Type B pancreatic cell (in vitro differentiated cells): ENCODE results near the gene NAXD. TPM values are rescaled to one million over a fixed set of nuclear protein-coding genes. Genes with fewer than 3 reads are reported as not detected.

Experiments used
- DNase-seq: peaks from one replicate; pipeline ENCODE4 v3.0.0; 2021; ENCODE audit warnings: mixed read lengths; ENCODE audit not compliant: unreplicated experiment; ENCODE audit errors: extremely low spot score
- H3K27ac Mint-ChIP-seq: 2 replicates; pipeline ENCODE4 v1.8.0; 2021; ENCODE audit warnings: mild to moderate bottlenecking, mixed read lengths
- H3K27me3 Mint-ChIP-seq: 2 replicates; pipeline ENCODE4 v1.8.0; 2021; ENCODE audit warnings: mixed read lengths
- H3K36me3 Mint-ChIP-seq: 2 replicates; pipeline ENCODE4 v1.8.0; 2021; ENCODE audit warnings: mixed read lengths
- H3K4me1 Mint-ChIP-seq: one replicate; pipeline ENCODE4 v1.8.0; 2021; ENCODE audit warnings: mixed read lengths; ENCODE audit not compliant: unreplicated experiment
- H3K4me3 Mint-ChIP-seq: 2 replicates; pipeline ENCODE4 v1.8.0; 2021; ENCODE audit warnings: mild to moderate bottlenecking, mixed read lengths
- H3K9me3 Mint-ChIP-seq: 2 replicates; pipeline ENCODE4 v1.8.0; 2021; ENCODE audit warnings: mixed read lengths
- total RNA-seq: library from RNA; stranded (reverse); gene quantifications from 2 replicates; pipeline ENCODE4 v1.2.1, GENCODE V29; 2021; ENCODE audit warnings: low replicate concordance
- TF ChIP-seq, protein P1 (sequence below): fragments of 200-600 bp; sonication (generic); conservative IDR thresholded peaks from 2 replicates; pipeline ENCODE4 v1.5.0; 2021; ENCODE audit warnings: antibody characterized with exemption, mild to moderate bottlenecking

Gene NAXD
- total RNA-seq, 1 donor from 2014 or later = 39.5 TPM

DNA sequence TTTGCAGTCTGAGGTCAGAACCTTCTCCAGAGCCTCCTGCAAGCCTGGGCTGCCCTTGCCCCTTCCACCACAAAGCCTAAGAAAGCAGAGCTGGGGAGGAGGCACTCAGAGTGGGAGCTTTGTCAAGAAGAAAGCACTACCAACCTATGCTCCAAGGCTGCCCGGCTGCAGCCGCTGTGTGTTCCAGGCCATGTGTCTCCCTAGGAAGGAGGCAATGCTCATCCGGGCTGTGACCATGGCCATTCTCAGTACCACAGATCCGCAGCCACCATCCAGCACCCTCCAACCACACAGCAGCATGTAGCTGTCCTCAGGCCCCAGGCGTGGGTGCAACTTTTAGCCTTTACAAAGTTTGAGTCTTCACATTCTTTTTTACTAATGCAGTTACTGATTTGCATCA, 68.6 kb downstream of the NAXD start:
- TF ChIP-seq, protein P1, sequence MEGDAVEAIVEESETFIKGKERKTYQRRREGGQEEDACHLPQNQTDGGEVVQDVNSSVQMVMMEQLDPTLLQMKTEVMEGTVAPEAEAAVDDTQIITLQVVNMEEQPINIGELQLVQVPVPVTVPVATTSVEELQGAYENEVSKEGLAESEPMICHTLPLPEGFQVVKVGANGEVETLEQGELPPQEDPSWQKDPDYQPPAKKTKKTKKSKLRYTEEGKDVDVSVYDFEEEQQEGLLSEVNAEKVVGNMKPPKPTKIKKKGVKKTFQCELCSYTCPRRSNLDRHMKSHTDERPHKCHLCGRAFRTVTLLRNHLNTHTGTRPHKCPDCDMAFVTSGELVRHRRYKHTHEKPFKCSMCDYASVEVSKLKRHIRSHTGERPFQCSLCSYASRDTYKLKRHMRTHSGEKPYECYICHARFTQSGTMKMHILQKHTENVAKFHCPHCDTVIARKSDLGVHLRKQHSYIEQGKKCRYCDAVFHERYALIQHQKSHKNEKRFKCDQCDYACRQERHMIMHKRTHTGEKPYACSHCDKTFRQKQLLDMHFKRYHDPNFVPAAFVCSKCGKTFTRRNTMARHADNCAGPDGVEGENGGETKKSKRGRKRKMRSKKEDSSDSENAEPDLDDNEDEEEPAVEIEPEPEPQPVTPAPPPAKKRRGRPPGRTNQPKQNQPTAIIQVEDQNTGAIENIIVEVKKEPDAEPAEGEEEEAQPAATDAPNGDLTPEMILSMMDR = no peak
- H3K4me3 Mint-ChIP-seq = no peak overlapping the region
- H3K27ac Mint-ChIP-seq = no peak overlapping the region
- no peaks in the 10 kb centered on the region for H3K9me3 Mint-ChIP-seq
- no peaks in the 10 kb centered on the region for H3K27me3 Mint-ChIP-seq
- H3K4me1 Mint-ChIP-seq = peaks cover 7% of the 10 kb centered on the region
- peaks cover 16% of the 10 kb centered on the region for H3K36me3 Mint-ChIP-seq
- no peak for DNase-seq

DNA sequence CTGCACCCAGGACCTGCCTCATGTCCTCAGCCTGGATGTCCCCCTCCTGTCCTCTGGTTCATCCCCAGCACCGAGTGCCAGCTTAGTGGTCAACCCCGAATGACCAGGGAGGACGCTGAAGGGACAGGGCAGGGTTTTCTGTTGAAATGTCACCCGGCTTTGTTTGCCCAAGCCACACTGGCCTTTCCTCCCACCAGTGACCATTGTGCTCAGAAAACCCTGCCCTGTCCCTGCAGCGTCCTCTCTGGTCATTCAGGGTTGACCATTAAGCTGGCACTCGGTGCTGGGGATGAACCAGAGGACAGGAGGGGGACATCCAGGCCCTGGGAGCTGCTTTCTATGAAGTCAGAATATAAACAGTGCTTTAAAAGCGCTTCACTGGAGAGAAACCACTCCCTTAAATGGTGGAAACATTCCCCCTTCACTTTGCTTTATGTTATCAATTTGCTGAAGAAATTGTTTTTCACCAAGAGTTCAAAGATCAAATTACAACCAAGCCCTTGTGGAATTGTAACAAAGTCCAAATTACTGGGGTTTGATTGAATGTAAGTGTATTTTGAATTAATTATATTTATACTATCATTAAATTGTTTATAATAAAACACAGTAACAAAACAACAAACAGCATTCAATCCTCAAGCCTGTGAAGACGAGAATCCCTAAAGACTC, 69.2 kb downstream of the NAXD start:
- TF ChIP-seq, protein P1 = no peak
- Mint-ChIP-seq H3K27me3 (no peaks in the 10 kb centered on the region), H3K4me1 (peaks cover 7% of the 10 kb centered on the region), H3K9me3 (no peaks in the 10 kb centered on the region), H3K36me3 (peaks cover 15% of the 10 kb centered on the region), H3K4me3 (no peak overlapping the region), H3K27ac (no peak overlapping the region)
- DNase-seq = no peak

DNA sequence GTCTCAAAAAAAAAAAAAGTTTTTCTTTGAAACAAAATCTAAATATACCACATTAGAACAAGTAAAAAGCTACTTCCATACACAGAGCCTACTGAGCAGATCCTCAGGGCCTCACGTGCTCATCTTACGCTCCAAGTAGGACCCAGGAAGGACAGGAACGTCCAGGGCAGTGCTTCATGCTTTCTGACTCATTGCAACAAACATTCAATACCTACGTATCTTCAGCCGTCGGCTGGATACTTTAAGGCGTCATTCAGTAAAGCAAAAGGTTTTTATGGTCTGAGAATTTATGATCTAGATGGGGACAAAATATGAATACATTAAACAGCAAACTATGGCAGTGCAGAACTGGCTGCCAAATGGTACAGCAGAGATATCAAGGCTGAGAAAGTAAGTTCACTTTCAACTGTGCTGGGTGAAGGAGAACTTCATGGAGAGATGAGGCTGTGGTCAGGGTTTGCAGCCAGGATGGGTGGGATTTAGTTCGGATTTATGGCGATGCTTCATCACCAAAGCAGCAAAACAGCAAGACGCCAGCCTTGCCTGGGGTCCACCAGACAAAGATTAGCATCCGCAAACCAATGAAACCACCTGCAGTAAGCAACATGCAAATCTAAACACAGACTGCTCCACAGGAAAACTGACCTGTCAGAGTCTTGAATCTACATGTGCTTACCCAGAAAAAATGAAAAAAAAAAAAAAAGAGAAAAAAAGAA, 70.1 kb downstream of the NAXD start:
- Mint-ChIP-seq H3K4me3 (no peak overlapping the region), H3K27me3 (no peaks in the 10 kb centered on the region), H3K9me3 (no peaks in the 10 kb centered on the region), H3K4me1 (peaks cover 7% of the 10 kb centered on the region), H3K27ac (no peak overlapping the region), H3K36me3 (peaks cover 15% of the 10 kb centered on the region)
- no peak for DNase-seq
- TF ChIP-seq, protein P1 = no peak

DNA sequence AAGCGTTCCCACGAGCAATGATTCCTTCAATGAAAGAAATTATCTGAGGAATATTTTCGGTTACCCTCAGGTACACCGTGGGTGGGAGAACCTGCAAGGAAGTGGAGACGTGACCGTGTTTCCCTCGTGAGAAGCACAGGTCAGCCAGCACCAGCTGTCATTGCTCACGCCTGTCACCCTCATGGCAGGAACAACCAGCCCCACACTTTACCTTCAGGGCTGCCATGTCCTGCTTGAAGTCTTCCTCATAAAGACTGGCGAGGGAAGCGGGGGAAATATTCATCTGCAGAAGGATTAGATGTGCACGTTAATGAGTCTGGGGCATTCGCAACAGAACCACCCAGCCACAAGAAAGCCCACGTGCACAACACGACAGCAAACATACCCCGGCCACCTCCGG, 72.4 kb downstream of the NAXD start:
- peaks cover 7% of the 10 kb centered on the region for H3K4me1 Mint-ChIP-seq

DNA sequence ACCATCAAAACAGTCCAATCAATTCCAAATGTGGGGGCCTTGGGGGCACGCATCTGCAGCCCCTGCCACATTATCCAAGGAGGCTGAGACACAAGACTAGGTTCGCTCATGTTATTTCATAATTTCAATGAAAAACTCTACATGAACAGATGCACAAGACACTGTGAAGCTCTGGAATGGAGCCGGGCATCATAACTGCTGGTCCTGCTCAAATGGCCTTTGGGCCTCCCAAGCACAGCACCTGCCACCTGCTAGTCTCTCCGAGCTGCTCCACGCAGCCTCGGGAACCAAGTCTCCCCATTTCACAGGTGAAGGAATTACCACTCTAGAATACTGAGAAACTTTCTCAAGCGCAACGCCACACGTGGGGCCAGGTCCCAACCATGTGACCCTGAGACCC, 73.7 kb downstream of the NAXD start:
- Mint-ChIP-seq H3K27me3 (no peaks in the 10 kb centered on the region), H3K27ac (no peak overlapping the region), H3K36me3 (peaks cover 5% of the 10 kb centered on the region), H3K4me3 (no peak overlapping the region), H3K4me1 (peaks cover 7% of the 10 kb centered on the region), H3K9me3 (no peaks in the 10 kb centered on the region)
- TF ChIP-seq, protein P1 = no peak
- no peak for DNase-seq

More for the DNA sequence above, 72.4 kb downstream of the NAXD start:
- no peaks in the 10 kb centered on the region for H3K27me3 Mint-ChIP-seq
- TF ChIP-seq, protein P1 = no peak
- H3K4me3 Mint-ChIP-seq = no peak overlapping the region
- no peak overlapping the region for H3K27ac Mint-ChIP-seq
- no peak for DNase-seq
- peaks cover 5% of the 10 kb centered on the region for H3K36me3 Mint-ChIP-seq
- no peaks in the 10 kb centered on the region for H3K9me3 Mint-ChIP-seq

Other genes with a start within 250 kb of the NAXD start
- 6.4 and 9.1 TPM in 2 replicates for gene RAB20, start 53.8 kb upstream of the NAXD start, total RNA-seq
- 62.0 and 73.4 TPM in 2 replicates for gene CARS2, start 90.6 kb downstream of the NAXD start, total RNA-seq
- 17.8 and 18.0 TPM in 2 replicates for gene ING1, start 98.2 kb downstream of the NAXD start, total RNA-seq